Ascending aorta (tissue), 2 donors: Measurements from ENCODE around the gene PLEKHA5. TPM values are rescaled to one million over a fixed set of nuclear protein-coding genes. Genes with fewer than 3 reads are reported as not detected.

Experiments used
- DNase-seq, 2 donors: peaks; one replicate each; pipeline ENCODE4 v3.0.0-alpha.2; 2019; ENCODE audit warnings: low spot score in 2 of 2
- H3K27ac ChIP-seq, 2 donors: fragments of 200-600 bp; sonication (generic); one replicate each; pipeline ENCODE4 v1.5.1; 2016 to 2017; ENCODE audit warnings: mild to moderate bottlenecking in 1 of 2
- H3K27me3 ChIP-seq: fragments of 200-600 bp; sonication (generic); one replicate; pipeline ENCODE4 v1.5.1; 2017
- H3K36me3 ChIP-seq, 2 donors: fragments of 200-600 bp; sonication (generic); one replicate each; pipeline ENCODE4 v1.5.1; 2016
- H3K4me1 ChIP-seq, 2 donors: fragments of 200-600 bp; sonication (generic); one replicate each; pipeline ENCODE4 v1.5.1; 2016 to 2017; ENCODE audit warnings: mild to moderate bottlenecking in 1 of 2
- H3K4me3 ChIP-seq, 2 donors: fragments of 200-600 bp; sonication (generic); one replicate each; pipeline ENCODE4 v1.5.1; 2016 to 2017; ENCODE audit warnings: mild to moderate bottlenecking in 1 of 2
- H3K9me3 ChIP-seq, 2 donors: fragments of 200-600 bp; sonication (generic); one replicate each; pipeline ENCODE4 v1.5.1; 2016
- CTCF ChIP-seq, 3 experiments: fragments of 200-600 bp in 2 of 3; fragments of 450-650 bp in 1 of 3; sonication (generic) in 2 of 3; IDR thresholded peaks; one replicate each; pipeline ENCODE4 v1.5.1; 2016 to 2019; ENCODE audit warnings: antibody characterized with exemption in 3 of 3, mild to moderate bottlenecking in 1 of 3, moderate library complexity in 1 of 3
- intact Hi-C: fragments of 100-400 bp; cut with DNase I; formaldehyde crosslinking; loops from one replicate; pipeline ENCODE4 v1.15.1; 2023
- total RNA-seq: library from RNA; depleted of rRNA; stranded (reverse); fragments of >200 nt; gene quantifications from one replicate; pipeline ENCODE4 v1.1.0, GENCODE V29; 2016

Gene PLEKHA5
- total RNA-seq, 1 donor from 2014 or later = 11.8 TPM

GRCh38 chr12:19277711-19278110 is 148.2 kb downstream of the PLEKHA5 start:
- H3K4me3 ChIP-seq = no peak overlapping the region
- no peaks in the 10 kb centered on the region for H3K9me3 ChIP-seq
- H3K36me3 ChIP-seq = no peaks in the 10 kb centered on the region
- H3K4me1 ChIP-seq = peaks cover 0 to 8% of the 10 kb centered on the region in 2 donors
- DNase-seq = no peak
- H3K27me3 ChIP-seq = no peaks in the 10 kb centered on the region
- intact Hi-C loops = no loop called here
- no peak overlapping the region for H3K27ac ChIP-seq
- TF ChIP-seq CTCF (IDR thresholded peaks at IDR 0.05) = no peak

GRCh38 chr12:19278407-19278806 is 148.9 kb downstream of the PLEKHA5 start:
- Histone ChIP-seq H3K4me1 (peaks cover 0 to 4% of the 10 kb centered on the region in 2 donors), H3K36me3 (peaks cover 0 to 4% of the 10 kb centered on the region in 2 donors), H3K27me3 (no peaks in the 10 kb centered on the region), H3K4me3 (no peak overlapping the region), H3K27ac (no peak overlapping the region), H3K9me3 (no peaks in the 10 kb centered on the region)
- intact Hi-C loops = no loop called here
- no peak for TF ChIP-seq CTCF (IDR thresholded peaks at IDR 0.05)
- DNase-seq = no peak

- no peaks in the 10 kb centered on the region for H3K9me3 ChIP-seq
- TF ChIP-seq CTCF (IDR thresholded peaks at IDR 0.05) = no peak
- intact Hi-C loops = no loop called here
- no peak overlapping the region for H3K4me3 ChIP-seq
- H3K36me3 ChIP-seq = peaks cover 0 to 7% of the 10 kb centered on the region in 2 donors
- no peaks in the 10 kb centered on the region for H3K27me3 ChIP-seq
- DNase-seq = no peak
- no peaks in the 10 kb centered on the region for H3K4me1 ChIP-seq
- H3K27ac ChIP-seq = no peak overlapping the region
These were observed 152.7 kb downstream of the PLEKHA5 start for GRCh38 chr12:19282133-19282699.

- TF ChIP-seq CTCF (IDR thresholded peaks at IDR 0.05) = no peak
- H3K4me1 ChIP-seq = no peaks in the 10 kb centered on the region
- no peak overlapping the region for H3K4me3 ChIP-seq
- H3K36me3 ChIP-seq = peaks cover 0 to 7% of the 10 kb centered on the region in 2 donors
- no peaks in the 10 kb centered on the region for H3K27me3 ChIP-seq
- intact Hi-C loops = loop anchor here (5.0 kb wide), 1 partner anchor 37 kb away; no protein-coding TSS in a partner anchor
- H3K27ac ChIP-seq = no peak overlapping the region
- no peaks in the 10 kb centered on the region for H3K9me3 ChIP-seq
- no peak for DNase-seq
These were observed 155.1 kb downstream of the PLEKHA5 start for GRCh38 chr12:19284658-19285057.

- Histone ChIP-seq H3K4me3 (no peak overlapping the region), H3K4me1 (no peaks in the 10 kb centered on the region), H3K9me3 (no peaks in the 10 kb centered on the region), H3K36me3 (peaks cover 0 to 7% of the 10 kb centered on the region in 2 donors), H3K27ac (no peak overlapping the region), H3K27me3 (no peaks in the 10 kb centered on the region)
- no peak for DNase-seq
- intact Hi-C loops = loop anchor here (5.0 kb wide), 1 partner anchor 39 kb away; no protein-coding TSS in a partner anchor
- TF ChIP-seq CTCF (IDR thresholded peaks at IDR 0.05) = no peak
These were observed 156.4 kb downstream of the PLEKHA5 start for GRCh38 chr12:19285793-19286448.
